Measurements from ENCODE around the gene FASTKD1.
A peak's percentile ranks its signal among the peaks of the same experiment; 100 is the strongest.

Gene FASTKD1

DNA sequence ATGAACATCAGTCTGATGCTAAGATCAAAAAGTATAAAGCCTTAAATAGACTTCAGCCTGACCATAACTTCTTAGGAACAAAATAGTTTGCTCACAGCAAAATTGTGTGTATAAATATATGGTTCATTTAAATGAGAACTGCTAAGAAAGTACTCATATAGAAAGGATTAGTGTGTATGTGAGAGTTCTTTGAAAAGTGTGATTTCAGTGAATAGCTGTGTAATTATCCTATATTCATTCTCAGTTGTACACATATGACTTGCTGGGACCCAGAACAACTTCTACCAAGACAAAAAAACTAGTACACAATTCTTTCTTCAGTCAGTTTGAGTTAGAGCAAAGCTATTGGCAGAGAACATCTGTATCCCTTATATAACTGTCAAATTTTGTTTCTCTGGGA is 87.2 kb downstream of the FASTKD1 start:
- TF ChIP-seq, protein P1, sequence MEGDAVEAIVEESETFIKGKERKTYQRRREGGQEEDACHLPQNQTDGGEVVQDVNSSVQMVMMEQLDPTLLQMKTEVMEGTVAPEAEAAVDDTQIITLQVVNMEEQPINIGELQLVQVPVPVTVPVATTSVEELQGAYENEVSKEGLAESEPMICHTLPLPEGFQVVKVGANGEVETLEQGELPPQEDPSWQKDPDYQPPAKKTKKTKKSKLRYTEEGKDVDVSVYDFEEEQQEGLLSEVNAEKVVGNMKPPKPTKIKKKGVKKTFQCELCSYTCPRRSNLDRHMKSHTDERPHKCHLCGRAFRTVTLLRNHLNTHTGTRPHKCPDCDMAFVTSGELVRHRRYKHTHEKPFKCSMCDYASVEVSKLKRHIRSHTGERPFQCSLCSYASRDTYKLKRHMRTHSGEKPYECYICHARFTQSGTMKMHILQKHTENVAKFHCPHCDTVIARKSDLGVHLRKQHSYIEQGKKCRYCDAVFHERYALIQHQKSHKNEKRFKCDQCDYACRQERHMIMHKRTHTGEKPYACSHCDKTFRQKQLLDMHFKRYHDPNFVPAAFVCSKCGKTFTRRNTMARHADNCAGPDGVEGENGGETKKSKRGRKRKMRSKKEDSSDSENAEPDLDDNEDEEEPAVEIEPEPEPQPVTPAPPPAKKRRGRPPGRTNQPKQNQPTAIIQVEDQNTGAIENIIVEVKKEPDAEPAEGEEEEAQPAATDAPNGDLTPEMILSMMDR (IDR thresholded peaks at IDR 0.05; ENCODE audit: borderline replicate concordance, extremely low read depth, low read length, poor library complexity, severe bottlenecking): no peak
- TF ChIP-seq EZH2 (IDR thresholded peaks at IDR 0.05; ENCODE audit: borderline replicate concordance, low read depth, low read length, severe bottlenecking): no peak
- Histone ChIP-seq H3K4me3 (ENCODE audit: low read depth in 1 of 2, low read length in 2 of 2) (no peak overlapping the region), H2AFZ (ENCODE audit: low read depth, low read length) (no peak overlapping the region), H3K27me3 (ENCODE audit: insufficient read depth, low read length, poor library complexity) (no peaks in the 10 kb centered on the region), H3K4me2 (ENCODE audit: insufficient read depth, low read length) (no peak overlapping the region), H3K27ac (ENCODE audit: low read length) (no peak overlapping the region), H3K4me1 (ENCODE audit: insufficient read depth, low read length) (no peaks in the 10 kb centered on the region), H3K9ac (ENCODE audit: low read depth, low read length) (no peak overlapping the region), H3K79me2 (ENCODE audit: insufficient read depth, low read length) (no peaks in the 10 kb centered on the region), H4K20me1 (ENCODE audit: insufficient read depth, low read length) (no peaks in the 10 kb centered on the region), H3K36me3 (ENCODE audit: insufficient read depth, low read length) (no peaks in the 10 kb centered on the region), H3K9me3 (ENCODE audit: insufficient read depth, low read length, severe bottlenecking) (no peaks in the 10 kb centered on the region)
- ATAC-seq (ENCODE audit: insufficient read depth, low read depth): no peak
- no peak for DNase-seq

DNA sequence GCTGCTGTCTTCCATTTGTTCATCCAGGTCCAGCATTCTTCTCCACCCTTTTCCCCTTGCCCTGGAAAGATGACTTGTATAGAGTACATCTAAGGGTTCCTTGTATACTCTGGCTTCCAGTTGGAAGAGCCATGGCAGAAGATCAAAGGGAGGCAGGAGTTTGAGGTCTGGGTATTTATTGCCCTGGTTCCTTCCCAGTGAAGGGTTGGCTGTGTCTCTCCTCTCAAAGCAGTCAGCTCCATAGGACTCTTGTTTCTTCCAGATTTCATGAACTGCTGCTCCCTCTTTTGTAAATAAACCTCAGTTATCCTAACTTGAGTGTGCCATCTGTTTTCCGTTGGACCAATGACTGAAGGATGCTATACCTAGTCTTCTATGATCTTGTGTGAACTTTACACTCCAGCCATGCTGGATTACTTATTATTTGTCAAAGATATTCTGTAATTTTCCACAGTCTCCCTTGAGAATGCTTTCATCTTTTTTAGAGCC is 88.0 kb downstream of the FASTKD1 start:
- DNase-seq (no peak), ATAC-seq (ENCODE audit: insufficient read depth, low read depth) (no peak)
- Histone ChIP-seq H3K4me1 (ENCODE audit: insufficient read depth, low read length) (0 out of 2 replicates have a peak, but pooled peaks cover 3% of the 10 kb centered on the region), H3K9ac (ENCODE audit: low read depth, low read length) (no peak overlapping the region), H2AFZ (ENCODE audit: low read depth, low read length) (no peak overlapping the region), H3K4me3 (ENCODE audit: low read depth in 1 of 2, low read length in 2 of 2) (no peak overlapping the region), H3K9me3 (ENCODE audit: insufficient read depth, low read length, severe bottlenecking) (no peaks in the 10 kb centered on the region), H3K36me3 (ENCODE audit: insufficient read depth, low read length) (no peaks in the 10 kb centered on the region), H3K27ac (ENCODE audit: low read length) (no peak overlapping the region), H4K20me1 (ENCODE audit: insufficient read depth, low read length) (no peaks in the 10 kb centered on the region), H3K4me2 (ENCODE audit: insufficient read depth, low read length) (no peak overlapping the region), H3K27me3 (ENCODE audit: insufficient read depth, low read length, poor library complexity) (no peaks in the 10 kb centered on the region), H3K79me2 (ENCODE audit: insufficient read depth, low read length) (no peaks in the 10 kb centered on the region)
- TF ChIP-seq, protein P1 (IDR thresholded peaks at IDR 0.05; ENCODE audit: borderline replicate concordance, extremely low read depth, low read length, poor library complexity, severe bottlenecking): no peak
- TF ChIP-seq EZH2 (IDR thresholded peaks at IDR 0.05; ENCODE audit: borderline replicate concordance, low read depth, low read length, severe bottlenecking): no peak

DNA sequence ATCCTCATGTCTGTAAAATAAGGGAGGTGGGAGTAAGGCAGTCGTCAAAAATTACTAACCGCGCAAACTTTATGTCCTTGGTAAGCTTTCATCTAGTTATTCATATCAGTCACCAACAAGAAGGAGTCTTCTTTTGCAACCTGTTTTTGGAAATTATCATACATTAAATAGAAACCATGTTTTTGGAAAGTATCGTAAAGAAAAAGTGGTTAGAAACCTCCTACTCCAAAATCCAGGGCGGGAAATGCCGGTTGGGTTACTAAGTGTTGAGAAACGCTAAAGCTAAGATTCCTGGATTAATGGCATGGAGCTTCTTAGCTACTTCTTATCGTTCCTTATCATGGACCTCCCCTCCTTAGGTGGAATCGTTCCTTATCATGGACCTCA is 93.6 kb downstream of the FASTKD1 start:
- H3K9ac ChIP-seq (ENCODE audit: low read depth, low read length): peak overlapping the region; percentile 57
- TF ChIP-seq, protein P1 (IDR thresholded peaks at IDR 0.05; ENCODE audit: borderline replicate concordance, extremely low read depth, low read length, poor library complexity, severe bottlenecking): no peak
- TF ChIP-seq EZH2 (IDR thresholded peaks at IDR 0.05; ENCODE audit: borderline replicate concordance, low read depth, low read length, severe bottlenecking): no peak
- H3K36me3 ChIP-seq (ENCODE audit: insufficient read depth, low read length): no peaks in the 10 kb centered on the region
- H3K4me1 ChIP-seq (ENCODE audit: insufficient read depth, low read length): peaks cover 18% of the 10 kb centered on the region
- ATAC-seq (ENCODE audit: insufficient read depth, low read depth) (no peak), DNase-seq (no peak)
- peak overlapping the region; percentile 89 for H3K4me2 ChIP-seq (ENCODE audit: insufficient read depth, low read length)
- H3K27me3 ChIP-seq (ENCODE audit: insufficient read depth, low read length, poor library complexity): peaks cover 5% of the 10 kb centered on the region
- no peak overlapping the region; the same call in 1 of the 2 replicates for H3K27ac ChIP-seq (ENCODE audit: low read length)
- no peaks in the 10 kb centered on the region for H3K9me3 ChIP-seq (ENCODE audit: insufficient read depth, low read length, severe bottlenecking)
- peak overlapping the region; percentile 93 for H2AFZ ChIP-seq (ENCODE audit: low read depth, low read length)
- H3K4me3 ChIP-seq (ENCODE audit: low read depth in 1 of 2, low read length in 2 of 2): peak overlapping the region; percentile 44 to 85; a peak in 3 of 4 replicates
- H4K20me1 ChIP-seq (ENCODE audit: insufficient read depth, low read length): no peaks in the 10 kb centered on the region
- no peaks in the 10 kb centered on the region for H3K79me2 ChIP-seq (ENCODE audit: insufficient read depth, low read length)

Measured in DND-41 (cell line).